HCT116 (cell line): ENCODE results near the gene TBC1D3C. TPM values are rescaled to one million over a fixed set of nuclear protein-coding genes. Genes with fewer than 3 reads are reported as not detected.
A peak's percentile ranks its signal among the peaks of the same experiment; 100 is the strongest.
"Not testable (repeated sequence)": the region's sequence is repeated elsewhere in the genome, so short reads cannot be mapped to it uniquely, and the experiment has no call there.

ENCODE experiments used
- ATAC-seq: fragments of 200-7000 bp; cut with Tn5 transposase; 2 replicates; pipeline ENCODE4 v1.9.1; 2020; ENCODE audit warnings: mild to moderate bottlenecking, moderate library complexity
- BruUV-seq: library from RNA; stranded (reverse); fragments of 400-500 nt; replicated peaks from 2 replicates; lab custom pipeline; 2021; lab: Mats Ljungman, UMichigan
- CTCF ChIA-PET: fragments of 300-600 bp; sonication (Branson Sonifier 250); formaldehyde crosslinking; loops from one replicate; lab custom pipeline; 2021; ENCODE audit warnings: antibody characterized with exemption; lab: Charles Lee
- POLR2A ChIA-PET: fragments of 300-600, 350-600 bp; sonication (Branson Sonifier 250); formaldehyde crosslinking; loops from one replicate; lab custom pipeline; 2021; ENCODE audit warnings: antibody characterized with exemption; lab: Charles Lee
- RAD21 ChIA-PET, 2 experiments: fragments of 300-600 bp; sonication (Branson Sonifier 250); formaldehyde crosslinking; loops; one replicate each; lab custom pipeline; 2023; ENCODE audit warnings: low total read pairs in 2 of 2; ENCODE audit not compliant: uncharacterized antibody in 2 of 2, unreplicated experiment in 2 of 2, low non-redundant PET in 1 of 2; lab: Charles Lee
- DNase-seq: peaks from one replicate; pipeline ENCODE4 v3.0.0-alpha.2; 2010; ENCODE audit warnings: low read depth, low spot score
- H2AFZ ChIP-seq: fragments of 200-600 bp; shearing (Covaris generic), sonication (generic); 2 replicates; pipeline ENCODE4 v1.6.1; 2017; ENCODE audit warnings: low read depth, mixed run types, mixed read lengths, antibody characterized with exemption, low read length; ENCODE audit not compliant: poor library complexity, severe bottlenecking
- H3K27ac ChIP-seq: 2 replicates; pipeline ENCODE4 v1.5.1; 2012; ENCODE audit warnings: low read depth, low read length
- H3K27me3 ChIP-seq: fragments of 200-600 bp; sonication (generic); 2 replicates; pipeline ENCODE4 v1.6.1; 2016; ENCODE audit warnings: mixed run types, low read length, mixed read lengths; ENCODE audit not compliant: insufficient read depth
- H3K36me3 ChIP-seq, 2 experiments: fragments of 200-500 bp in 1 of 2; fragments of 200-600 bp in 1 of 2; sonication (Bioruptor generic) in 1 of 2; sonication (generic) in 1 of 2; 2 replicates each; pipeline versions ENCODE4 v1.5.1 to v1.6.1; 2014 to 2016; ENCODE audit warnings: low read length in 2 of 2, inconsistent platforms in 1 of 2, mixed read lengths in 1 of 2, mixed run types in 1 of 2; ENCODE audit not compliant: insufficient read depth in 2 of 2, control insufficient read depth in 1 of 2
- H3K4me1 ChIP-seq, 2 experiments: fragments of 200-600 bp in 1 of 2; sonication (generic) in 1 of 2; 2 replicates each; pipeline versions ENCODE4 v1.5.1 to v1.6.1; 2012 to 2017; ENCODE audit warnings: low read length in 2 of 2, inconsistent platforms in 1 of 2, mild to moderate bottlenecking in 1 of 2, mixed read lengths in 1 of 2, mixed run types in 1 of 2, moderate library complexity in 1 of 2; ENCODE audit not compliant: insufficient read depth in 2 of 2, control insufficient read depth in 1 of 2
- H3K4me2 ChIP-seq: fragments of 200-600 bp; sonication (generic); 2 replicates; pipeline ENCODE4 v1.6.1; 2017; ENCODE audit warnings: mixed run types, low read length, mixed read lengths
- H3K4me3 ChIP-seq, 2 experiments: fragments of 200-600 bp in 1 of 2; sonication (generic) in 1 of 2; replicated peaks in 1 of 2; 2 replicates each; pipeline ENCODE4 v1.5.1; 2011 to 2016; ENCODE audit warnings: low read length in 2 of 2, control low read depth in 1 of 2, low read depth in 1 of 2, mild to moderate bottlenecking in 1 of 2, mixed read lengths in 1 of 2, mixed run types in 1 of 2
- H3K79me2 ChIP-seq: fragments of 200-600 bp; sonication (generic); 2 replicates; pipeline ENCODE4 v1.6.1; 2017; ENCODE audit warnings: mild to moderate bottlenecking, mixed run types, low read length, moderate library complexity, mixed read lengths; ENCODE audit not compliant: insufficient read depth
- H3K9ac ChIP-seq: fragments of 200-600 bp; sonication (generic); 2 replicates; pipeline ENCODE4 v1.6.1; 2016; ENCODE audit warnings: low read length, mixed read lengths
- H3K9me2 ChIP-seq: fragments of 200-600 bp; sonication (generic), shearing (Covaris generic); 2 replicates; pipeline ENCODE4 v1.6.1; 2017; ENCODE audit warnings: mixed run types, mild to moderate bottlenecking, moderate library complexity; ENCODE audit not compliant: insufficient read depth
- H3K9me3 ChIP-seq, 2 experiments: fragments of 200-500 bp in 1 of 2; fragments of 200-600 bp in 1 of 2; sonication (Bioruptor generic) in 1 of 2; sonication (generic) in 1 of 2; 2 replicates each; pipeline ENCODE4 v1.6.1; 2014 to 2017; ENCODE audit warnings: low read length in 2 of 2, mixed read lengths in 2 of 2, inconsistent platforms in 1 of 2, low read depth in 1 of 2, mild to moderate bottlenecking in 1 of 2, mixed run types in 1 of 2, moderate library complexity in 1 of 2; ENCODE audit not compliant: control insufficient read depth in 1 of 2, insufficient read depth in 1 of 2
- H4K20me1 ChIP-seq: fragments of 200-600 bp; sonication (generic), shearing (Covaris generic); 2 replicates; pipeline ENCODE4 v1.6.1; 2017; ENCODE audit warnings: mixed run types, mild to moderate bottlenecking, moderate library complexity; ENCODE audit not compliant: insufficient read depth
- intact Hi-C: fragments of 100-400 bp; cut with micrococcal nuclease; formaldehyde crosslinking; loops from 2 replicates; pipeline ENCODE4 v1.10.0; 2022
- total RNA-seq: library from RNA; stranded (reverse); gene quantifications from one replicate; pipeline ENCODE4 v1.2.1, GENCODE V29; 2021; ENCODE audit not compliant: unreplicated experiment

The TBC1D3C gene
- total RNA-seq, 1 experiment from 2014 or later = 0.22 TPM

DNA sequence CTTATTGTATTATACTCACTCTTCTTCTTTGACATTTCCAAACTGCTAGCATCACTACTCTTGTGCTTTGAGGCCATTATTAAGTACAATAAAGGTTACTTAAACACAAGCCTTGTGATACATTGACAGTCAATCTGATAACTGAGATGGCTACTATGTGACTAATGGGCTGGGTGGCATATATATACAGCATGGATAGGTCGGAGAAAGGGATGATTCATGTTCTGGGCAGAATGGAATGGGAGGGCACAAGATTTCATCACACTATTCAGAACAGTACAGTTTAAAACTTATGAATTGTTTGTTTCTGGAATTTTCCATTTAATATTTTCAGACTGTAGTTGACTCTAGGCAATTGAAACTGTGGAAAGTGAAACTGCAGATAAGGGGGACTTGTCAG is 18.9 kb upstream of the TBC1D3C start:
- not testable (repeated sequence) for BruUV-seq, DNase-seq
- ATAC-seq = peak; percentile 92

More for the DNA sequence above, 18.9 kb upstream of the TBC1D3C start:
- H2AFZ ChIP-seq, H3K4me3 ChIP-seq, H3K9ac ChIP-seq, H3K9me2 ChIP-seq, RAD21 ChIA-PET, POLR2A ChIA-PET, H3K9me3 ChIP-seq, H3K27me3 ChIP-seq, H3K4me1 ChIP-seq, H3K27ac ChIP-seq, H3K4me2 ChIP-seq, CTCF ChIA-PET, intact Hi-C loops, H3K79me2 ChIP-seq, H4K20me1 ChIP-seq, H3K36me3 ChIP-seq: not testable (repeated sequence)

Other genes with a start within 250 kb of the TBC1D3C start
- gene TBC1D3K, start 144.2 kb downstream of the TBC1D3C start, total RNA-seq = not detected
- gene TBC1D3L, start 79.6 kb downstream of the TBC1D3C start, total RNA-seq = 33.3 TPM
- 4.4 TPM for gene TBC1D3D, start 64.7 kb downstream of the TBC1D3C start, total RNA-seq
- gene TBC1D3E, start 59.3 kb upstream of the TBC1D3C start, total RNA-seq = not detected
- gene TBC1D3, start 123.9 kb upstream of the TBC1D3C start, total RNA-seq = not detected
- 76.1 TPM for gene MRPL45, start 228.5 kb upstream of the TBC1D3C start, total RNA-seq